ENCODE results near the gene DMRTC1.
"Not testable (repeated sequence)": the region's sequence is repeated elsewhere in the genome, so short reads cannot be mapped to it uniquely, and the experiment has no call there.

Gene DMRTC1

GRCh38 chrX:72932283-72932682 lies 11.4 kb downstream of the DMRTC1 start:
- not testable (repeated sequence) for H3K27me3 ChIP-seq (replicated peaks; ENCODE audit: control insufficient read depth, insufficient read depth, low read length, poor library complexity, severe bottlenecking); H3K27ac ChIP-seq (ENCODE audit: insufficient read depth, low read length, poor library complexity, severe bottlenecking); DNase-seq; H3K4me3 ChIP-seq (ENCODE audit: insufficient read depth, low read depth, low read length, poor library complexity, severe bottlenecking); H3K4me1 ChIP-seq (ENCODE audit: control insufficient read depth, insufficient read depth, low read length, poor library complexity, severe bottlenecking); H3K36me3 ChIP-seq (ENCODE audit: control insufficient read depth, insufficient read depth, low read length); H3K9me3 ChIP-seq (ENCODE audit: control insufficient read depth, low read length)

GRCh38 chrX:72916096-72916495 lies 27.5 kb downstream of the DMRTC1 start:
- not testable (repeated sequence) for H3K36me3 ChIP-seq (ENCODE audit: control insufficient read depth, insufficient read depth, low read length); H3K9me3 ChIP-seq (ENCODE audit: control insufficient read depth, low read length); H3K4me1 ChIP-seq (ENCODE audit: control insufficient read depth, insufficient read depth, low read length, poor library complexity, severe bottlenecking); H3K4me3 ChIP-seq (ENCODE audit: insufficient read depth, low read depth, low read length, poor library complexity, severe bottlenecking); DNase-seq; H3K27ac ChIP-seq (ENCODE audit: insufficient read depth, low read length, poor library complexity, severe bottlenecking); H3K27me3 ChIP-seq (replicated peaks; ENCODE audit: control insufficient read depth, insufficient read depth, low read length, poor library complexity, severe bottlenecking)

- not testable (repeated sequence) for DNase-seq; H3K9me3 ChIP-seq (ENCODE audit: control insufficient read depth, low read length); H3K27me3 ChIP-seq (replicated peaks; ENCODE audit: control insufficient read depth, insufficient read depth, low read length, poor library complexity, severe bottlenecking); H3K36me3 ChIP-seq (ENCODE audit: control insufficient read depth, insufficient read depth, low read length); H3K4me3 ChIP-seq (ENCODE audit: insufficient read depth, low read depth, low read length, poor library complexity, severe bottlenecking); H3K4me1 ChIP-seq (ENCODE audit: control insufficient read depth, insufficient read depth, low read length, poor library complexity, severe bottlenecking); H3K27ac ChIP-seq (ENCODE audit: insufficient read depth, low read length, poor library complexity, severe bottlenecking)
Observed at GRCh38 chrX:72912315-72912714, 31.3 kb downstream of the DMRTC1 start, which contains the start of gene FAM236C. FAM236C (plus strand) TSS chrX:72912615; CDS start chrX:72912715, 100 bp downstream.

DNA sequence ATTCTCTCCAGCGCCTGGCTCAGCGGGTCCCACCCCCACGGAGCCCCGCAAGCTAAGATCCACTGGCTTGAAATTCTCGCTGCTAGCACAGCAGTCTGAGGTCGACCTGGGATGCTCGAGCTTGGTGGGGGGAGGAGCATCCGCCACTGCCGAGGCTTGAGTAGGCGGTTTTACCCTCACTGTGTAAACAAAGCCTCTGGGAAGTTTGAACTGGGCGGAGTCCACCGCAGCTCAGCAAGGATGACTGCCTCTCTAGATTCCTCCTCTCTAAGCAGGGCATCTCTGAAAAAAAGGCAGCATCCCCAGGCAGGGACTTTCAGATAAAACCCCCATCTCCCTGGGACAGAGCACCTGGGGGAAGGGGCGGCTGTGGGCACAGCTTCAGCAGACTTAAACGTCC lies 53.9 kb downstream of the DMRTC1 start:
- not testable (repeated sequence) for H3K4me3 ChIP-seq (ENCODE audit: insufficient read depth, low read depth, low read length, poor library complexity, severe bottlenecking); H3K4me1 ChIP-seq (ENCODE audit: control insufficient read depth, insufficient read depth, low read length, poor library complexity, severe bottlenecking); H3K27me3 ChIP-seq (replicated peaks; ENCODE audit: control insufficient read depth, insufficient read depth, low read length, poor library complexity, severe bottlenecking); DNase-seq; H3K27ac ChIP-seq (ENCODE audit: insufficient read depth, low read length, poor library complexity, severe bottlenecking); H3K36me3 ChIP-seq (ENCODE audit: control insufficient read depth, insufficient read depth, low read length); H3K9me3 ChIP-seq (ENCODE audit: control insufficient read depth, low read length)

DNA sequence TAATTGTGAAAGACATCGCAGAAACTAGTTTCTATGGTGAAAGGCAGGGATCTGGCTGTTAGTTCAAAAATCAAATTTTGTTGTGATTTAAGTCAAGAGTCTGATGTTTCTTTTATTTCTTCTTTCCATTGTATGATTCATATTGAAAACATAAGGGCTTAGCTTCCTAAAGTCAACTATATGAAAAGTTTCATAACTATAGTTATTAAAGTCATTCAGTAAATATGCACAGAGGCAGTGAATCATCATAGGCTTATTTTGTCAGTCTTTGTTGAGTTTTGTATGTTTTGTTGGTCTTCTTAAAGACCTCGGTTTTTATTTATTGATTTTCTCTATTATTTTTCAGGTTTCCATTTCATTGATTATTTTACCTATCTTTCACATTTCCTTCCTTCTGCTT lies 60.7 kb downstream of the DMRTC1 start:
- H3K27me3 ChIP-seq (replicated peaks; ENCODE audit: control insufficient read depth, insufficient read depth, low read length, poor library complexity, severe bottlenecking); H3K36me3 ChIP-seq (ENCODE audit: control insufficient read depth, insufficient read depth, low read length); H3K9me3 ChIP-seq (ENCODE audit: control insufficient read depth, low read length); DNase-seq; H3K27ac ChIP-seq (ENCODE audit: insufficient read depth, low read length, poor library complexity, severe bottlenecking); H3K4me1 ChIP-seq (ENCODE audit: control insufficient read depth, insufficient read depth, low read length, poor library complexity, severe bottlenecking); H3K4me3 ChIP-seq (ENCODE audit: insufficient read depth, low read depth, low read length, poor library complexity, severe bottlenecking): not testable (repeated sequence)

DNA sequence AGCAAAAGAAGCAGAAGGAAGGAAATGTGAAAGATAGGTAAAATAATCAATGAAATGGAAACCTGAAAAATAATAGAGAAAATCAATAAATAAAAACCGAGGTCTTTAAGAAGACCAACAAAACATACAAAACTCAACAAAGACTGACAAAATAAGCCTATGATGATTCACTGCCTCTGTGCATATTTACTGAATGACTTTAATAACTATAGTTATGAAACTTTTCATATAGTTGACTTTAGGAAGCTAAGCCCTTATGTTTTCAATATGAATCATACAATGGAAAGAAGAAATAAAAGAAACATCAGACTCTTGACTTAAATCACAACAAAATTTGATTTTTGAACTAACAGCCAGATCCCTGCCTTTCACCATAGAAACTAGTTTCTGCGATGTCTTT lies 106.1 kb downstream of the DMRTC1 start:
- DNase-seq; H3K9me3 ChIP-seq (ENCODE audit: control insufficient read depth, low read length); H3K27ac ChIP-seq (ENCODE audit: insufficient read depth, low read length, poor library complexity, severe bottlenecking); H3K4me1 ChIP-seq (ENCODE audit: control insufficient read depth, insufficient read depth, low read length, poor library complexity, severe bottlenecking); H3K4me3 ChIP-seq (ENCODE audit: insufficient read depth, low read depth, low read length, poor library complexity, severe bottlenecking); H3K27me3 ChIP-seq (replicated peaks; ENCODE audit: control insufficient read depth, insufficient read depth, low read length, poor library complexity, severe bottlenecking); H3K36me3 ChIP-seq (ENCODE audit: control insufficient read depth, insufficient read depth, low read length): not testable (repeated sequence)

GRCh38 chrX:72830701-72831100 lies 112.9 kb downstream of the DMRTC1 start:
- DNase-seq; H3K36me3 ChIP-seq (ENCODE audit: control insufficient read depth, insufficient read depth, low read length); H3K4me1 ChIP-seq (ENCODE audit: control insufficient read depth, insufficient read depth, low read length, poor library complexity, severe bottlenecking): not testable (repeated sequence)

More at GRCh38 chrX:72830701-72831100, 112.9 kb downstream of the DMRTC1 start:
- H3K27me3 ChIP-seq (replicated peaks; ENCODE audit: control insufficient read depth, insufficient read depth, low read length, poor library complexity, severe bottlenecking); H3K9me3 ChIP-seq (ENCODE audit: control insufficient read depth, low read length); H3K27ac ChIP-seq (ENCODE audit: insufficient read depth, low read length, poor library complexity, severe bottlenecking); H3K4me3 ChIP-seq (ENCODE audit: insufficient read depth, low read depth, low read length, poor library complexity, severe bottlenecking): not testable (repeated sequence)

Data from effector memory CD4-positive, alpha-beta T cell (primary cell).